Neural crest cell (in vitro differentiated cells): ENCODE results near the gene OGDH. TPM values are rescaled to one million over a fixed set of nuclear protein-coding genes. Genes with fewer than 3 reads are reported as not detected.

ENCODE experiments used
- DNase-seq: peaks from one replicate; pipeline ENCODE4 v3.0.0; 2021; ENCODE audit warnings: low read depth, mixed read lengths, low spot score
- H3K27ac Mint-ChIP-seq: one replicate; pipeline ENCODE4 v1.8.0; 2021; ENCODE audit warnings: mild to moderate bottlenecking, mixed read lengths; ENCODE audit not compliant: unreplicated experiment
- H3K27me3 Mint-ChIP-seq: 2 replicates; pipeline ENCODE4 v1.8.0; 2021; ENCODE audit warnings: low read depth, mild to moderate bottlenecking, mixed read lengths
- H3K36me3 Mint-ChIP-seq: 2 replicates; pipeline ENCODE4 v1.8.0; 2021; ENCODE audit warnings: low read depth, mild to moderate bottlenecking, mixed read lengths
- H3K4me1 Mint-ChIP-seq: 2 replicates; pipeline ENCODE4 v1.8.0; 2021; ENCODE audit warnings: mixed read lengths
- H3K4me3 Mint-ChIP-seq: one replicate; pipeline ENCODE4 v1.8.0; 2021; ENCODE audit warnings: mild to moderate bottlenecking, mixed read lengths
- H3K9me3 Mint-ChIP-seq: 2 replicates; pipeline ENCODE4 v1.8.0; 2021; ENCODE audit warnings: mixed read lengths
- total RNA-seq: library from RNA; stranded (reverse); gene quantifications from 2 replicates; pipeline ENCODE4 v1.2.1, GENCODE V29; 2021
- TF ChIP-seq, protein P1 (sequence below): fragments of 200-600 bp; sonication (generic); conservative IDR thresholded peaks from 2 replicates; pipeline ENCODE4 v1.5.0; 2021; ENCODE audit warnings: antibody characterized with exemption, mild to moderate bottlenecking

Gene OGDH
- total RNA-seq, 1 donor from 2014 or later, result 116 TPM

DNA sequence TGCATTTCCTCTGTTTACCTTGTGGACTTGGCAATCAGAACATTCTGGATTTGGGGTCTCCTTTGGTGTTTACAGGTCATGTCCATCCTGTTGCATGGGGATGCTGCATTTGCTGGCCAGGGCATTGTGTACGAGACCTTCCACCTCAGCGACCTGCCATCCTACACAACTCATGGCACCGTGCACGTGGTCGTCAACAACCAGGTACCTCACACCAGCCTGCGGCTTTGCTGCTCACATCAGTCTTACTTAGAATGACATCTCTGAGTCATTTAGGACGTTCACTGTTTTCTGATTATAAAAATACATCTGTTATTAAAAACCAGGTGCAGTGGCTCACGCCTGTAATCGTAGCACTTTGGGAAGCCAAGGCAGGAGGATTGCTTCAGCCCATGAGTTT lies 75.2 kb downstream of the OGDH start:
- Mint-ChIP-seq H3K4me1 (no peaks in the 10 kb centered on the region), H3K27ac (no peak overlapping the region), H3K9me3 (no peaks in the 10 kb centered on the region), H3K4me3 (no peak overlapping the region), H3K27me3 (no peaks in the 10 kb centered on the region), H3K36me3 (peaks cover 16% of the 10 kb centered on the region)
- TF ChIP-seq, protein P1, sequence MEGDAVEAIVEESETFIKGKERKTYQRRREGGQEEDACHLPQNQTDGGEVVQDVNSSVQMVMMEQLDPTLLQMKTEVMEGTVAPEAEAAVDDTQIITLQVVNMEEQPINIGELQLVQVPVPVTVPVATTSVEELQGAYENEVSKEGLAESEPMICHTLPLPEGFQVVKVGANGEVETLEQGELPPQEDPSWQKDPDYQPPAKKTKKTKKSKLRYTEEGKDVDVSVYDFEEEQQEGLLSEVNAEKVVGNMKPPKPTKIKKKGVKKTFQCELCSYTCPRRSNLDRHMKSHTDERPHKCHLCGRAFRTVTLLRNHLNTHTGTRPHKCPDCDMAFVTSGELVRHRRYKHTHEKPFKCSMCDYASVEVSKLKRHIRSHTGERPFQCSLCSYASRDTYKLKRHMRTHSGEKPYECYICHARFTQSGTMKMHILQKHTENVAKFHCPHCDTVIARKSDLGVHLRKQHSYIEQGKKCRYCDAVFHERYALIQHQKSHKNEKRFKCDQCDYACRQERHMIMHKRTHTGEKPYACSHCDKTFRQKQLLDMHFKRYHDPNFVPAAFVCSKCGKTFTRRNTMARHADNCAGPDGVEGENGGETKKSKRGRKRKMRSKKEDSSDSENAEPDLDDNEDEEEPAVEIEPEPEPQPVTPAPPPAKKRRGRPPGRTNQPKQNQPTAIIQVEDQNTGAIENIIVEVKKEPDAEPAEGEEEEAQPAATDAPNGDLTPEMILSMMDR, result no peak
- DNase-seq, result no peak

DNA sequence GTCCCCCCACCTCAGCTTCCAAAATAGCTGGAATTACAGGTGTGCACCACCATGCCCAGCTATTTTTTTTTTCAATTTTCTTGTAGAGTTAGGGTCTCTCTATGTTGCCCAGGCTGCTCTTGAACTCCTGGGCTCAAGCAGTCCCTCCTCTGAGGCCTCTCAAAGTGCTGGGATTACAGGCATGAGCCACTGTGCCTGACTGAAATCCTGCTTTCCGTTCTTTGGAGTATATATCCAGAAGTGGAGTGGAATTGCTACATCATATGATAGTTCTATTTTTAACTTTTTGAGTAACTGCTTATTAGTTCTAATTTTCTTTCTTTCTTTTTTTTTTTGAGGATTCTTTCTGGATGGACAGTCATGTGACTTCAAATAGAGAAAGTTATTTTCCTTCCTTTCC lies 79.3 kb downstream of the OGDH start:
- H3K9me3 Mint-ChIP-seq, result no peaks in the 10 kb centered on the region
- no peak overlapping the region for H3K4me3 Mint-ChIP-seq
- H3K27ac Mint-ChIP-seq, result no peak overlapping the region
- no peak for DNase-seq
- no peaks in the 10 kb centered on the region for H3K4me1 Mint-ChIP-seq
- peaks cover 18% of the 10 kb centered on the region for H3K36me3 Mint-ChIP-seq
- TF ChIP-seq, protein P1, result no peak
- no peaks in the 10 kb centered on the region for H3K27me3 Mint-ChIP-seq

DNA sequence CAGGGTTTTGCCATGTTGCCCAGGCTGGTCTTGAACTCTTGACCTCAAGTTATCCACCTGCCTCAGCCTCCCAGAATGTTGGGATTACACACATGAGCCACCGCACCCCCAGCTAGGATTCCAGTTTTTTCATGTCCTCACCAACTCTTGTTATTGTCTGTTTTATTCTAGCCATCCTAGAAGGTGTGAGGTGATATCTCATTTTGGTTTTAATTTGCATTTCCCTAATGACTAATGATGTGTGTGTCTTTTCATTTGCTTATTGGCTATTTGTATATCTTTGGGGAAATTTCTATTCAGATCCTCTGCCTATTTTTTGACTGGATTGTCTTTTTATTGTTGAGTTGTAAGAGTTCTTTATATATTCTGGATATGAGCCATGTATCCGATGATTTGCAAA lies 83.0 kb downstream of the OGDH start:
- Mint-ChIP-seq H3K4me3 (no peak overlapping the region), H3K9me3 (no peaks in the 10 kb centered on the region), H3K27ac (no peak overlapping the region), H3K4me1 (no peaks in the 10 kb centered on the region), H3K36me3 (peaks cover 23% of the 10 kb centered on the region), H3K27me3 (no peaks in the 10 kb centered on the region)
- no peak for DNase-seq
- TF ChIP-seq, protein P1, result no peak

DNA sequence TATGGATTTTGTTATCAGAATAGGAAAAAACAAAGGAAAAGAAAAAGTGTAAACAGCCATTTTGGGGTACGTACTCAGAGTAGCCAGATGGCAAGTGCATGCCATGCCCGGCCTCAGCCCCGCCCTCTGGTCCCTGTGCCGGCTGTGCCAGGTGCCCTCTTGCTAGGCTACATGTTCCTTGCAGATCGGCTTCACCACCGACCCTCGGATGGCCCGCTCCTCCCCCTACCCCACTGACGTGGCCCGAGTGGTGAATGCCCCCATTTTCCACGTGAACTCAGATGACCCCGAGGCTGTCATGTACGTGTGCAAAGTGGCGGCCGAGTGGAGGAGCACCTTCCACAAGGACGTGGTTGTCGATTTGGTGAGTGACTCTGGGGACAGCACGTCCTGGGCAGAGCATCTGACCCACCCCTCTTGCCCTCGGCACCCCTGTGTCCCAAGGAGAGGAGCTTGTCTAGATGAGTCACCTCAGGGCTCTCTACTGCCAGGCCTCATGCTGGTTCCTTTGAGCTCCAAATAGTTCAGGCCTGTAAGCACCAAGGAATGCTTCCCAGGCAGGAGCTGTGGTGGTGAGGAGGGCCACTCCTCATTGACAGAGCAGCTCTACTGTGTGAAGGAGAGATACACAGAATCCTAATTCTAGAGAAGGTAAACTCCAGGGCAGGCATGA lies 87.3 kb downstream of the OGDH start:
- TF ChIP-seq, protein P1, result no peak
- DNase-seq, result no peak
- Mint-ChIP-seq H3K27ac (peak overlapping the region; percentile 81), H3K4me3 (no peak overlapping the region), H3K9me3 (no peaks in the 10 kb centered on the region), H3K36me3 (peaks cover 31% of the 10 kb centered on the region), H3K27me3 (no peaks in the 10 kb centered on the region), H3K4me1 (no peaks in the 10 kb centered on the region)

DNA sequence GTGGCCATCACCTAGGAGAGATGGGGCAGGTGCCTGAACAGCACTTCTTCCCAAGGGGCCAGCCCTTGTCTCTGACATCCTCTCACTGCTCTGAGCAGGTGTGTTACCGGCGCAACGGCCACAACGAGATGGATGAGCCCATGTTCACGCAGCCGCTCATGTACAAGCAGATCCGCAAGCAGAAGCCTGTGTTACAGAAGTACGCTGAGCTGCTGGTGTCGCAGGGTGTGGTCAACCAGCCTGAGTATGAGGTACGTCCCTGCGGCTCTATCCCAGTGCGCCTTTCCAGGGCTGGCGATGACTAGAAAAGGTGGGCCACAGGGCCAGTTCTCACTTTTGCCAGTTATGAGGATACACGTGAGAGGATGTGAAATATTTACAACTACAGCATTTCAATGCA lies 87.9 kb downstream of the OGDH start:
- no peaks in the 10 kb centered on the region for H3K9me3 Mint-ChIP-seq
- no peak for DNase-seq
- no peaks in the 10 kb centered on the region for H3K27me3 Mint-ChIP-seq
- H3K4me1 Mint-ChIP-seq, result no peaks in the 10 kb centered on the region
- no peak overlapping the region for H3K27ac Mint-ChIP-seq
- peaks cover 31% of the 10 kb centered on the region for H3K36me3 Mint-ChIP-seq
- TF ChIP-seq, protein P1, result no peak
- H3K4me3 Mint-ChIP-seq, result no peak overlapping the region
